Choroid plexus epithelial cell (primary cell): ENCODE results near the gene TM9SF2.

ENCODE experiments used
- DNase-seq: peaks from one replicate; pipeline ENCODE4 v3.0.0-alpha.2; 2010; ENCODE audit warnings: low read depth
- H3K4me3 ChIP-seq: 2 replicates; pipeline ENCODE4 v1.5.1; 2011; ENCODE audit warnings: low read depth, mild to moderate bottlenecking, control low read depth, low read length, moderate library complexity
- TF ChIP-seq, protein P1 (sequence below): conservative IDR thresholded peaks from 2 replicates; pipeline ENCODE4 v1.5.1; 2011; ENCODE audit warnings: low read depth, mild to moderate bottlenecking, control low read depth, inconsistent platforms, low read length, moderate library complexity

TM9SF2 gene

DNA sequence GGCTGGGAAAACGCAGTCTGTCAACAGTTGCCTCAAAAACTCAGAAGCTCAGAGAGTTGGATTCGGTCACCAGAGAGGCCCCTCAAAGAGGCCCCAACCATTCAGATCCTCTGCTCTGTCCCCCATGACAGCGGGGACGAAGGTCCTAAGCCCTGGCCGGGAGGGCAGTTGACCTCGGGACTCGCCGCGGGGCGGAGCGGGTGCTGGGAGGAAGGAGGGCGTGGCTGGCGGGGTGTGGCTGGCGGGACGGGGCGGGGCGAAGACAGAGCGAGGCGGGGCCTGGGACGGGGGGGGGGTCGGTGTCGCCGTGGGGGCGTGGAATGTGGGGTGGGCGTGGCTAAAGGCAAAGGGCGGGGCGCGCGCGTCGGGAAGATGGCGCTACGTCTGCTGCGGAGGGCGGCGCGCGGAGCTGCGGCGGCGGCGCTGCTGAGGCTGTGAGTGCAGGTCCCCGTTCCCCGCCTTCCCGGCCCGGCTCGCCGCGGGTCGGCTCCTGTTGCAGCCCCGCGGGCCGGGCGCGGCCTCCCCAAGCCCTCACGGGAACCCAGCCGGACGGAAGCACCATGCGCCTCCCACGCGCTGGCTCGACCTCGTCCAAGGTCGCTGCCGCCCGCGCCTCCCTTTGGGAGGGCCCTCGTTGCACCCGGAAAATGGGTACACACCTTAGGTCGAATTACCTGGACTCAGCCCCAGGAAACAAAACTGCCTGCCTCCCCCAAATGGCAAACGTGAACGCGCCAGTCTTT lies 105.2 kb downstream of the TM9SF2 start, which contains the start of gene CLYBL:
CLYBL (plus strand) TSS at position 367 of the 743 bp plus-strand sequence.
- peak within 1 kb of the TSS; percentile 81 for H3K4me3 ChIP-seq
- peak; percentile 86 for DNase-seq
- TF ChIP-seq, protein P1, sequence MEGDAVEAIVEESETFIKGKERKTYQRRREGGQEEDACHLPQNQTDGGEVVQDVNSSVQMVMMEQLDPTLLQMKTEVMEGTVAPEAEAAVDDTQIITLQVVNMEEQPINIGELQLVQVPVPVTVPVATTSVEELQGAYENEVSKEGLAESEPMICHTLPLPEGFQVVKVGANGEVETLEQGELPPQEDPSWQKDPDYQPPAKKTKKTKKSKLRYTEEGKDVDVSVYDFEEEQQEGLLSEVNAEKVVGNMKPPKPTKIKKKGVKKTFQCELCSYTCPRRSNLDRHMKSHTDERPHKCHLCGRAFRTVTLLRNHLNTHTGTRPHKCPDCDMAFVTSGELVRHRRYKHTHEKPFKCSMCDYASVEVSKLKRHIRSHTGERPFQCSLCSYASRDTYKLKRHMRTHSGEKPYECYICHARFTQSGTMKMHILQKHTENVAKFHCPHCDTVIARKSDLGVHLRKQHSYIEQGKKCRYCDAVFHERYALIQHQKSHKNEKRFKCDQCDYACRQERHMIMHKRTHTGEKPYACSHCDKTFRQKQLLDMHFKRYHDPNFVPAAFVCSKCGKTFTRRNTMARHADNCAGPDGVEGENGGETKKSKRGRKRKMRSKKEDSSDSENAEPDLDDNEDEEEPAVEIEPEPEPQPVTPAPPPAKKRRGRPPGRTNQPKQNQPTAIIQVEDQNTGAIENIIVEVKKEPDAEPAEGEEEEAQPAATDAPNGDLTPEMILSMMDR: no peak

DNA sequence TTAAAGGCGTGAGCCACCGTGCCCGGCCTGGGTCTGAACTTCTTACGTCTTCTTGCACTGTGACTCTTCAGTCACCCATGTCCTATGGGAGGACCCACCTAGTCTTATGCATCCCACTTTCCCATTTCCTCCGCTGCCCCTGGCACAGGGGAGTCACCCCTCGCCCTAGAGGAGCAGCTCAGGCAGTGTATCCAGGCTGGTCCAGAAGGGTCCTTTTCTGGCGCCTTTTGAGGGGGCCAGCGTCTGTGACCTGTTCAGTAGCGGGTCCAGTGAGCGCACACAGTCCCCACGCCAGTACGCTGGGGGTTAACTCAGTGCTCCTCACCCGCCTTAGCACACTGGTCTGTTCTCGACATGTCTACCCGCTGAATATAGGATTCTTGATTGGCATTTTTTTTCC lies 107.1 kb downstream of the TM9SF2 start:
- H3K4me3 ChIP-seq: no peak overlapping the region
- DNase-seq: no peak
- TF ChIP-seq, protein P1: no peak

DNA sequence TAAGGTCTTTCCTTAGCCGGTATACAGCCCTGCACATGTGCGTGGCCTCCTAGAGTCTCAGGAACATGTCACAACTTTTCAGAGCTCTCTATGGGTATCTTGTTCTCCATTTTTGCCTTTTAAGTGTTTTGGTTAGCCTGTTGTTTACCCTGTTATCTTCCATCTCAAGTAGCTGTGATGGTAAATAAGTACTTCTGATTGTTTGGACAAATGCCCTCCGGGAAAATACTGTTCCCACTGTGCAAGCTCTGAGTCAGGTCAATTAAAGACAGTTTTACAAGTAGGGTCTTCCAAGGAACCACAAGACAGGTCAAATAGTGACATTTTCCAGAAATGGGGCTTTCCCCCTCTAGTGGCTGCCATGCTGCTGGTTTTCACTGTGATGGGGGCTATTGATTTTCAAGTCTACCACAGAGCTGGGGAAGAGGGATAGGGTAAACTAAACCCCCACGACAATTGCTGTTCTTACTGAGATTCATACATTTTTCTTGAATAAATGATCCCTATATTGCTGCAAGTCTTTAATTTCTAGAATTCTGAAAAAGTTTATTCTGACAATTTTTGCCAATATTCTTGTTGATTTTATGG lies 109.5 kb downstream of the TM9SF2 start:
- no peak for DNase-seq
- TF ChIP-seq, protein P1: peak; percentile 33
- H3K4me3 ChIP-seq: no peak overlapping the region
